22Rv1 (cell line): ENCODE measurements around the gene MEGF11.

Source experiments
- ZFX ChIP-seq: fragments of 450-650 bp; IDR thresholded peaks from 2 replicates; pipeline ENCODE4 v1.6.1; 2017; ENCODE audit warnings: antibody characterized with exemption, borderline replicate concordance
- TF ChIP-seq, protein P1 (sequence below): fragments of 450-650 bp; IDR thresholded peaks from 2 replicates; pipeline ENCODE4 v1.5.1; 2017; ENCODE audit warnings: mild to moderate bottlenecking

DNA sequence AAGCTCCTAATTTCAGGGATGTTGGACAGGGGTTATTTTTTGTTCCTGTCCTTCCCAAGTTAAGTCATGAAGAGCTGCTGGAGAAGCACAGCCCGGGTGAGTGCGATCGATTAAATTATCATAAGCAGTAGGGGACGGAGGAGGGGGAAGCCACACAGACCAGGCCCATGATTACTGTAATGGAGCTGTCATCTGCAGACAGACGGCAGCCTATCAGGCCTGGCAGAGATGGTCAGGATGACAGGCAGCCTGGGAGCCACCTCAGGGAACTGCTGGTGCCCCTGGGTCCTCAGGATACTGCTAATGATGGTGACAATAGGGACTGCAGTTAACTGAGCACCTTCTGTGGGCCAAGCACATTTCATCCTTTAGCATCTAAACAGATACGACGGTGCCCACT, 236.6 kb downstream of the MEGF11 start:
- TF ChIP-seq, protein P1, sequence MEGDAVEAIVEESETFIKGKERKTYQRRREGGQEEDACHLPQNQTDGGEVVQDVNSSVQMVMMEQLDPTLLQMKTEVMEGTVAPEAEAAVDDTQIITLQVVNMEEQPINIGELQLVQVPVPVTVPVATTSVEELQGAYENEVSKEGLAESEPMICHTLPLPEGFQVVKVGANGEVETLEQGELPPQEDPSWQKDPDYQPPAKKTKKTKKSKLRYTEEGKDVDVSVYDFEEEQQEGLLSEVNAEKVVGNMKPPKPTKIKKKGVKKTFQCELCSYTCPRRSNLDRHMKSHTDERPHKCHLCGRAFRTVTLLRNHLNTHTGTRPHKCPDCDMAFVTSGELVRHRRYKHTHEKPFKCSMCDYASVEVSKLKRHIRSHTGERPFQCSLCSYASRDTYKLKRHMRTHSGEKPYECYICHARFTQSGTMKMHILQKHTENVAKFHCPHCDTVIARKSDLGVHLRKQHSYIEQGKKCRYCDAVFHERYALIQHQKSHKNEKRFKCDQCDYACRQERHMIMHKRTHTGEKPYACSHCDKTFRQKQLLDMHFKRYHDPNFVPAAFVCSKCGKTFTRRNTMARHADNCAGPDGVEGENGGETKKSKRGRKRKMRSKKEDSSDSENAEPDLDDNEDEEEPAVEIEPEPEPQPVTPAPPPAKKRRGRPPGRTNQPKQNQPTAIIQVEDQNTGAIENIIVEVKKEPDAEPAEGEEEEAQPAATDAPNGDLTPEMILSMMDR = no peak
- TF ChIP-seq ZFX = no peak
